Measurements from ENCODE around the gene CRISP2. TPM values are rescaled to one million over a fixed set of nuclear protein-coding genes. Genes with fewer than 3 reads are reported as not detected.

Gene CRISP2
- total RNA-seq, 1 experiment from 2014 or later, result not detected

DNA sequence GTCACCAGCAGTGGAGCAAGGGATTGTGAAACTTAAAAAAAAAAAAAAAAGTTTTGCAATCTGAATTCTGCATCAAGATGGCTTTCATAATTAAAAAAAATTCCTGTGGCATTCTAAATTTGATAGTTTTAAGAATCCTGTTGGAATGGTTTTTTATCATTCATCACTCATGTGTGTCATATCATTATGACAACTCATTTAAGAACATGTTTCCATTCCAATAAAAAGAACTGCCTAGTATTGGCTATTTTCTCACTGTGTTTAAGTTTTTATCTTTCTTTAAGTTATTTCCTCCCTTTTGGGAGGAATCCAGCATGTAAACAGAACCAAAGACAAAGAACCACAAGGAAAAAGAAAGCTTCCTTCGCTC, 50.5 kb downstream of the CRISP2 start:
- no peaks in the 10 kb centered on the region for H3K4me1 ChIP-seq (ENCODE audit: insufficient read depth, low read length, poor library complexity, severe bottlenecking)
- H3K27ac ChIP-seq (ENCODE audit: low read depth, low read length, poor library complexity, severe bottlenecking), result no peak overlapping the region
- peaks cover 5% of the 10 kb centered on the region for H3K27me3 ChIP-seq (replicated peaks; ENCODE audit: insufficient read depth, low read depth, low read length, poor library complexity)
- no peak overlapping the region for H3K4me3 ChIP-seq (ENCODE audit: low read depth, low read length, poor library complexity, severe bottlenecking)
- intact Hi-C loops (cut with micrococcal nuclease; ENCODE audit: unreplicated experiment), result no loop called here
- no peak for TF ChIP-seq EZH2 (IDR thresholded peaks at IDR 0.05; ENCODE audit: borderline replicate concordance, low read depth, low read length, poor library complexity, severe bottlenecking)
- no peak for TF ChIP-seq CTCF (conservative IDR thresholded peaks at IDR 0.05; ENCODE audit: low read depth, low read length)
- ChIA-PET CTCF (no interaction called here), POLR2A (ENCODE audit: low non-redundant PET) (no interaction called here)
- no peaks in the 10 kb centered on the region for H3K36me3 ChIP-seq (ENCODE audit: insufficient read depth, low read length, poor library complexity, severe bottlenecking)
- BruUV-seq (replicated peaks), result no TSS peak
- H3K9me3 ChIP-seq (ENCODE audit: low read depth, low read length, poor library complexity, severe bottlenecking), result no peaks in the 10 kb centered on the region
- no peak for DNase-seq (ENCODE audit: low spot score)

DNA sequence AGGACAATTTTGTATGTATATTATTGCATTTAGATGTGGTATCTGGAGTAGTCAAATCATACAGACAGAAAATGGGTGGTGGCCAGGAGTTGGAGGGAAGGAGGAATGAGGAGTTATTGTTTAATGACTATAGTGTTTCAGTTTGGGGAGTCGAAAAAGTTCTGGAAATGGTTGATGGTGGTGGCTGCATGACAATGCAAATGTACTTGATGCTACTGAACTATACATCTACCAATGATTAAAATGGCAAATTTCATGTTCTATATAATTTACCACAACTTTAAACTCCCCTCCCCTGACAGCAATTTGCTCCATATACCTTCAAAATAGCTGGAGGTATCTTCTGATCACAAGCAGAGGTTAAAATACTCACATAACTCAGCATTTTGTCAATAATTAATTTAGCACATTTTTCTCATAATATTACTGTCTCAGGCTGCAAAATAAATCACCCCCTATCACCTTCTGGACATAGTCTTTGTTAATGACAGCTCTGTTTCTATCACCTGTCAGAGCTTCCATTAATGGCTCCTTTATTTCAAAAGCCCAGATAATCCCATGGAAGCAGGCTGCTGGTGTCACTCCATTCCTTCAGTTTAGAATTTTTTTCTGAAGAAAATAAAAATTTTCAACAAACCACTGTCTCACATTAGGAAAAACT, 51.0 kb downstream of the CRISP2 start:
- ChIA-PET POLR2A (ENCODE audit: low non-redundant PET) (no interaction called here), CTCF (no interaction called here)
- Histone ChIP-seq H3K4me1 (ENCODE audit: insufficient read depth, low read length, poor library complexity, severe bottlenecking) (no peaks in the 10 kb centered on the region), H3K27me3 (replicated peaks; ENCODE audit: insufficient read depth, low read depth, low read length, poor library complexity) (peaks cover 6% of the 10 kb centered on the region), H3K27ac (ENCODE audit: low read depth, low read length, poor library complexity, severe bottlenecking) (no peak overlapping the region), H3K9me3 (ENCODE audit: low read depth, low read length, poor library complexity, severe bottlenecking) (no peaks in the 10 kb centered on the region), H3K36me3 (ENCODE audit: insufficient read depth, low read length, poor library complexity, severe bottlenecking) (no peaks in the 10 kb centered on the region), H3K4me3 (ENCODE audit: low read depth, low read length, poor library complexity, severe bottlenecking) (no peak overlapping the region)
- TF ChIP-seq EZH2 (IDR thresholded peaks at IDR 0.05; ENCODE audit: borderline replicate concordance, low read depth, low read length, poor library complexity, severe bottlenecking) (no peak), CTCF (conservative IDR thresholded peaks at IDR 0.05; ENCODE audit: low read depth, low read length) (no peak)
- BruUV-seq (replicated peaks), result no TSS peak
- intact Hi-C loops (cut with micrococcal nuclease; ENCODE audit: unreplicated experiment), result no loop called here
- no peak for DNase-seq (ENCODE audit: low spot score)

DNA sequence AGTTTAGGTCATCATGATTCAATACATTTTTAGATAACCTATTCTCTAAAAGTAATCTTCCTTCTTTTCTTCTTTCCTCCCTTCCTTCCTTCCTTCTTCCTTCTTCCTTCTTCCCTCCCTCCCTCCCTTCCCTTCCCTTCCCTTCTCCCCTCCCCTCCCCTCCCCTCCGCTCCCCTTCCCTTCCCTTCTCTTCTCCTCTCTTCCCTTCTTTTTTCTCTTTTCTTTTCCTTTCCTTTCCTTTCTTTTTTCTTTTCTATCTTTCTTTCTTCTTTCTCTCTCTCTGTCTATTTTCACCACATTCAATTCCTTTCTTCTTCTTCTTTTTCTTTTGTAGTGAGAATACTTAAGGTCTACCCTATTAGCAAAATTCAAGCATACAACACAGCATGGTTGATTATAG, 59.4 kb downstream of the CRISP2 start:
- Histone ChIP-seq H3K4me3 (ENCODE audit: low read depth, low read length, poor library complexity, severe bottlenecking) (no peak overlapping the region), H3K27ac (ENCODE audit: low read depth, low read length, poor library complexity, severe bottlenecking) (no peak overlapping the region)

More for the DNA sequence above, 59.4 kb downstream of the CRISP2 start:
- DNase-seq (ENCODE audit: low spot score), result no peak
- no peaks in the 10 kb centered on the region for H3K4me1 ChIP-seq (ENCODE audit: insufficient read depth, low read length, poor library complexity, severe bottlenecking)
- peaks cover 20% of the 10 kb centered on the region for H3K27me3 ChIP-seq (replicated peaks; ENCODE audit: insufficient read depth, low read depth, low read length, poor library complexity)
- no peaks in the 10 kb centered on the region for H3K36me3 ChIP-seq (ENCODE audit: insufficient read depth, low read length, poor library complexity, severe bottlenecking)
- H3K9me3 ChIP-seq (ENCODE audit: low read depth, low read length, poor library complexity, severe bottlenecking), result no peaks in the 10 kb centered on the region
- TF ChIP-seq EZH2 (IDR thresholded peaks at IDR 0.05; ENCODE audit: borderline replicate concordance, low read depth, low read length, poor library complexity, severe bottlenecking) (no peak), CTCF (conservative IDR thresholded peaks at IDR 0.05; ENCODE audit: low read depth, low read length) (no peak)
- ChIA-PET POLR2A (ENCODE audit: low non-redundant PET) (no interaction called here), CTCF (no interaction called here)
- intact Hi-C loops (cut with micrococcal nuclease; ENCODE audit: unreplicated experiment), result no loop called here
- no TSS peak for BruUV-seq (replicated peaks)
